ENCODE results near the gene SPDYE4.

Gene SPDYE4

GRCh38 chr17:8785547-8786413 is 27.4 kb upstream of the SPDYE4 start:
- peak; percentile 50 for DNase-seq (ENCODE audit: low read depth)

GRCh38 chr17:8782176-8782575 is 23.8 kb upstream of the SPDYE4 start:
- DNase-seq (ENCODE audit: low read depth): no peak

GRCh38 chr17:8781776-8782175 is 23.4 kb upstream of the SPDYE4 start:
- DNase-seq (ENCODE audit: low read depth): no peak

GRCh38 chr17:8776881-8777280 is 18.5 kb upstream of the SPDYE4 start:
- no peak for DNase-seq (ENCODE audit: low read depth)

- no peak for DNase-seq (ENCODE audit: low read depth)
Measured at GRCh38 chr17:8776248-8776647, 17.9 kb upstream of the SPDYE4 start.

- DNase-seq (ENCODE audit: low read depth): no peak
Measured at GRCh38 chr17:8766731-8767130, 8.4 kb upstream of the SPDYE4 start.

GRCh38 chr17:8762012-8762411 is 3.7 kb upstream of the SPDYE4 start:
- no peak for DNase-seq (ENCODE audit: low read depth)

- no peak for DNase-seq (ENCODE audit: low read depth)
Measured at GRCh38 chr17:8757189-8757588, 1.2 kb downstream of the SPDYE4 start.

- no peak for DNase-seq (ENCODE audit: low read depth)
Measured at GRCh38 chr17:8755590-8756255, 2.6 kb downstream of the SPDYE4 start.

GRCh38 chr17:8754890-8755289 is 3.5 kb downstream of the SPDYE4 start:
- no peak for DNase-seq (ENCODE audit: low read depth)

- DNase-seq (ENCODE audit: low read depth): no peak
Measured at GRCh38 chr17:8753976-8754440, 4.3 kb downstream of the SPDYE4 start.

GRCh38 chr17:8753136-8753975 is 5.0 kb downstream of the SPDYE4 start:
- DNase-seq (ENCODE audit: low read depth): no peak

- DNase-seq (ENCODE audit: low read depth): no peak
Measured at GRCh38 chr17:8749616-8750015, 8.7 kb downstream of the SPDYE4 start.

- no peak for DNase-seq (ENCODE audit: low read depth)
Measured at GRCh38 chr17:8747742-8748141, 10.6 kb downstream of the SPDYE4 start.

GRCh38 chr17:8746501-8747236 is 11.7 kb downstream of the SPDYE4 start:
- no peak for DNase-seq (ENCODE audit: low read depth)

GRCh38 chr17:8745586-8746500 is 12.5 kb downstream of the SPDYE4 start:
- peak; percentile 24 for DNase-seq (ENCODE audit: low read depth)

GRCh38 chr17:8744086-8744785 is 14.1 kb downstream of the SPDYE4 start:
- no peak for DNase-seq (ENCODE audit: low read depth)

GRCh38 chr17:8742819-8743218 is 15.5 kb downstream of the SPDYE4 start:
- no peak for DNase-seq (ENCODE audit: low read depth)

- no peak for DNase-seq (ENCODE audit: low read depth)
Measured at GRCh38 chr17:8742274-8742673, 16.1 kb downstream of the SPDYE4 start.

GRCh38 chr17:8741771-8742170 is 16.6 kb downstream of the SPDYE4 start:
- DNase-seq (ENCODE audit: low read depth): no peak

All from fibroblast of gingiva (primary cell).